ENCODE measurements around the gene CSRP3.

Gene CSRP3

GRCh38 chr11:19225123-19225522 lies 23.3 kb upstream of the CSRP3 start:
- DNase-seq = no peak

- DNase-seq = no peak
Measured at GRCh38 chr11:19220903-19221724, 19.3 kb upstream of the CSRP3 start.

GRCh38 chr11:19218786-19219460 lies 17.1 kb upstream of the CSRP3 start:
- DNase-seq = no peak

- DNase-seq = no peak
Measured at GRCh38 chr11:19218216-19218615, 16.4 kb upstream of the CSRP3 start.

GRCh38 chr11:19216709-19217374 lies 15.1 kb upstream of the CSRP3 start:
- DNase-seq = no peak

- no peak for DNase-seq
Measured at GRCh38 chr11:19216021-19216420, 14.2 kb upstream of the CSRP3 start.

- DNase-seq = no peak
Measured at GRCh38 chr11:19209617-19210370, 8.0 kb upstream of the CSRP3 start.

- DNase-seq = no peak
Measured at GRCh38 chr11:19208959-19209546, 7.3 kb upstream of the CSRP3 start.

- no peak for DNase-seq
Measured at GRCh38 chr11:19208181-19208580, 6.4 kb upstream of the CSRP3 start.

- DNase-seq = no peak
Measured at GRCh38 chr11:19204836-19205235, 3.1 kb upstream of the CSRP3 start.

- DNase-seq = no peak
Measured at GRCh38 chr11:19200410-19201201, 1.2 kb downstream of the CSRP3 start.

- DNase-seq = no peak
Measured at GRCh38 chr11:19199771-19200170, 2.0 kb downstream of the CSRP3 start.

- no peak for DNase-seq
Measured at GRCh38 chr11:19199048-19199447, 2.7 kb downstream of the CSRP3 start.

- no peak for DNase-seq
Measured at GRCh38 chr11:19196432-19196831, 5.4 kb downstream of the CSRP3 start.

GRCh38 chr11:19194620-19195308 lies 7.0 kb downstream of the CSRP3 start:
- no peak for DNase-seq

- DNase-seq = no peak
Measured at GRCh38 chr11:19193916-19194315, 7.9 kb downstream of the CSRP3 start.

GRCh38 chr11:19191530-19192169 lies 10.1 kb downstream of the CSRP3 start:
- DNase-seq = no peak

GRCh38 chr11:19187833-19188258 lies 13.9 kb downstream of the CSRP3 start:
- no peak for DNase-seq

GRCh38 chr11:19187114-19187832 lies 14.5 kb downstream of the CSRP3 start:
- DNase-seq = no peak

- no peak for DNase-seq
Measured at GRCh38 chr11:19185516-19186052, 16.2 kb downstream of the CSRP3 start.

All from activated naive CD4-positive, alpha-beta T cell (primary cell).